HG02884 (cell line): Measurements from ENCODE around the gene NTRK2.

Source experiments
- ATAC-seq: cut with Tn5 transposase; IDR thresholded peaks from one replicate; pipeline ENCODE4 v1.9.1; 2021; ENCODE audit warnings: mild to moderate bottlenecking, moderate library complexity; ENCODE audit not compliant: unreplicated experiment

NTRK2 gene

DNA sequence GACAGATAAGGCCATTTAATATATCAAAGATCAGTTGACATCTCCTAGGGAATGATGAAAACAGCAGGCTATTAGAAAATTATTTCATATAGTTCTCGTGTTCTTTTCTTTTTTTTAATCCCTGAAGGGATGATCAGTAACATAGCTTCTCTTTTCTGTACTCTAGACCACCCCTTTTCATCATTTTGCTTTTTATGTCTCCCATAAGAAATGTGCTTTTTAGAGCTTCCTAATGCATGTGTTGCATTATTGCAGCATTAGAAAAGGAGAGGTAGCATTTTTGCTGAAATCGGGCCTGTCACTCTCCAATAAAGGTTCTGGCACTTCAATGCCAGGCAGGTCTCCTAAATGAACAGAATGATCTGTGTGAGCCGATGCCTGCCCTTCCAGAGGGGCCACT is 143.3 kb downstream of the NTRK2 start:
- ATAC-seq, result no peak

DNA sequence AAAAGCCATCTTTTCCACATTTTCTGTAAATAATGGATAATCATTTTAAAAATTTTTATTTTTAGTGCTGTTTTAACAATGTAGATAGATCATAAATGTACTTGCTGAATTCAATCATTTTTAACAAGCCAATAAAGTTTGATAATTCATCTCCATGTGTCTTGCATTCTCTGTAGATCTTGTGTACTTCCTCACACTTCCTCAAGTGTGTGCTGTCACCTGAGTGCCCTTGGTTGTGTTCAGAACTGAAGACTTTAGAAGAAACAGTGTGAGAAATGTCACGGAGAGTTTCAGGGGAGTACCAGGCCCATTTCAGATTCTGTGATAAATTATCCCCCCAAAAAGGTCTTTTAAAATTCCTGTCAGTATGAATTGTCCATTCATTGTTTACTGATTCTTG is 146.0 kb downstream of the NTRK2 start:
- no peak for ATAC-seq

DNA sequence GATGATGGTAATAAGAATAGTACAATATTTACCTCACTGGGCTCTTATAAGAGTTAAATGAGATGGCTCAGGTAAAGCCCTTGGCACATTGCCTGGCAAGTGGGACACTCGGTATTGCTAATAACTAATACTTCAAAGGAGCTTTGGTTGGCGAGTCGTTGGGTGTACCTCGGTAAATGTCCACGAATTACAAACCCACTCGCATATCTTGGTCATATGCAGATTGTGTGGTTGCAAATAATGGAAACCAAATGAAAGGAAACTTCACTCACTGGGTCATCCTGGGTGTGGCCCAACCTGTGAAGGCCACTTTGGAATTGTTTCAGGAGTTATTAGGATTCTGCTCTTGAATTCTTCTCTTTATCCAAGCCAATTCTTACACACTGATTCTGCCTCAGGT is 147.5 kb downstream of the NTRK2 start:
- no peak for ATAC-seq

DNA sequence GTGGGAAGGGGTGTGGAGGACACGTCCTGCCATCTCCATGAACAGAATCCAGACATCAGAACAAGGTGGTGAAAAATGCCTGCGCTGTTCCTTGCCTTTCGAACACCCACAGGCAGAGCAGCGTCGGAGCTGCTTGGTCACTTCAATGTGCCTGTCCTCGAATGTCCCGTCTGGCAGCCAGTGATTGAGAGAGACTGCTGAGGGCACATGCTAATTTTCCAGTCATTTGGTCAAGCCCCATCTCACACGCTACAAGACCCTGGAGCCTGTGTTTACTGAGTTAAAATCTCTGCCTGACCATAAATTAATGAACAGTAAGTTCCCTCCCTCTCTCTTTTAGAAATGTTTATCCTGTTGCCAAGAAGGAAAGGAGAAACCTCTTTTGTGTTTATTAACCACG is 149.3 kb downstream of the NTRK2 start:
- no peak for ATAC-seq

DNA sequence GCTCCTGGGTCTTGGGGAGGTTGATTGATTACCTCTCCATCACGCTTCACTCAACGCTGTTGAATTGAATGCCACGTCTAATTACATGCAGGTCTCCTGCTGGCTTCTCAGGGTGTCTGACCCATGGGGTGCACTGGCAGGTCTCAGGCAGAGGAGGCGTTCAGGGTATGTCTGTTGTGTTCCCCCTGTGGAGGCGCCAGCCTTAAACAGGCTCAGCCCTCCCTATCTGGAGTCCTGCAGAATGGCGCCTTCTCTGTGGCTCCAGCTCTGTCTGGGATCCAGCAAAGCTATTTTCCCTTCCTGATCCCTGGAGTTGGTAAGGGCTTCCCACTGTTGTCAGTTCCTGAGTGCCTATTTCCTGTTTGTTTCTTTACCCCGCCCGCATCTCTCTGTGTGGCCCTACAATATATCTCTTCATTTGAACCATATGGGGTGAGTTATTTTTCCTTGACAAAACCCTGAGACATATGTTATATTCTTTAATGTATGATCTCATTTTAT is 150.0 kb downstream of the NTRK2 start:
- ATAC-seq, result no peak

DNA sequence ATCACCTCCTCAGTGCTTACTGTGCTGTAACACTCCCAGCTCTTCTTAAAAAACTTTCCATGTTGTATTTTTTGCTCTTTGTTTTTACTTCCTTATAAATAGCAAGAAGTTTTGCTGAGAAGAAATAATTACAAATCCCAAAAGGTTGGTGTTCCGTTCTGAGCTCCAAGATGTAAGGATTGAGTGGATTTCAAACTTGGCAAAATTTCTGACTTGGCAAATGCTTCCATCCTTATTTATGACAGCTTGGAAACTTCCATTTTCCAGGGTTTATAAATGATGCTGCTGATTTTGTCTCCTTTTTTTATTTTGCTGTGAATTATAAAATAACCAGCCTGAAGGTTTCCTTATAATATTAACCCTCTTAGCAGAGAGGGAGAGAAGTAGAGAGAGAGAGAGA is 151.9 kb downstream of the NTRK2 start:
- ATAC-seq, result no peak

GRCh38 chr9:84822589-84823233 is 153.2 kb downstream of the NTRK2 start:
- no peak for ATAC-seq

- peak; percentile 53 for ATAC-seq
Measured at GRCh38 chr9:84823421-84824271, 154.1 kb downstream of the NTRK2 start.

- ATAC-seq, result no peak
Measured at GRCh38 chr9:84827216-84827765, 157.8 kb downstream of the NTRK2 start.

- ATAC-seq, result no peak
Measured at GRCh38 chr9:84828046-84828445, 158.5 kb downstream of the NTRK2 start.

- ATAC-seq, result no peak
Measured at GRCh38 chr9:84829471-84829870, 159.9 kb downstream of the NTRK2 start.

DNA sequence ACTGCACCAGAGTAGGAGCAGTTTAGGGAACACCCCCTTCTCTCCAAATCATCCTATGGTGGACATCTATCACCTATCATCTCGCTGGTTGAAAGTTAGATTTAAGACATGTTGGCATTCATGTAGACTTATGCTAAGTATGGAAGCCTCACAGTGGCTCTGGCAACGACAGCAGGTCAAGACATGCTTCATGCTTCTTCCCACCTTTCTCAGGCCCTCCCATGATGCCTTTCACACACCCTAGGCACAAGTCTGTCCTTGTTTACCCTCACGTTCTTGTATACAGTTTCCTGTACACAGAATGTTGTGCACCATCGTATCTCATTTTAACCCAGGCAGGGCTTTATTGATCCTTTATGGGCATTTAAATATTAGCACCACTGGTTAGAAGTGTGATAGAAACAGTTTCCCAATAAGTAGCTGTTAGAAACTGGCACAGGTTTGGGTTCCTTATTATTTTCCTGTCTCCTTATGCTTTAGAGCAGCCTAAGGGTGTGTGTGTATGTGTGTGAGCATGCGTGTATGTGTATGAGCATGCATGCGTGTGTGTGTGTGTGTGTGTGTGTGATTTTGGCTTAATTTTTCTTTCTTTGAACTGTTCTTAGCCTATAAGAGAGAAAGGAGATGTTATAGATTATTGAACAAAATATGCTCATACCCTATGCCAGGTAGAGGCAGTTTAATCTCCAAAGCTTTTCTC is 160.6 kb downstream of the NTRK2 start:
- ATAC-seq, result no peak

DNA sequence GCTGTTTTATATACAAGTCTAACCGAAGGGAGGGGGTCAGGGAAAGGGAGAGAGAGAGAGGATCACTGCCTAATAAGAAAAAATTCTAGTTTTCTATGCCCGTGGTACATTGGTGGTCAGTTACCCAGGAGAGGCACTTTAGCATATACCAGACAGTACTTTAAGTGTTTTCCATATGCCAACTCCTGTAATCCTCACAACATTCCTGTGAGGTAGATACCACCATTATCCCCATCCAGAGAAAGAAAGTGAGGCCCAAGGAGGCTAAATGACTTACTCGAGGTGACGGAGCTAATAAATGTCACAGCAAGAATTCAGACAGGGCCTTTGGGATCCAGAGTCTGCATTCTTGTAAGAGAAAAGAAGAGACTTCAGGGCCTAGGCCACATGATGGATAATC is 161.8 kb downstream of the NTRK2 start:
- ATAC-seq, result no peak

GRCh38 chr9:84832453-84832852 is 162.9 kb downstream of the NTRK2 start:
- ATAC-seq, result no peak

DNA sequence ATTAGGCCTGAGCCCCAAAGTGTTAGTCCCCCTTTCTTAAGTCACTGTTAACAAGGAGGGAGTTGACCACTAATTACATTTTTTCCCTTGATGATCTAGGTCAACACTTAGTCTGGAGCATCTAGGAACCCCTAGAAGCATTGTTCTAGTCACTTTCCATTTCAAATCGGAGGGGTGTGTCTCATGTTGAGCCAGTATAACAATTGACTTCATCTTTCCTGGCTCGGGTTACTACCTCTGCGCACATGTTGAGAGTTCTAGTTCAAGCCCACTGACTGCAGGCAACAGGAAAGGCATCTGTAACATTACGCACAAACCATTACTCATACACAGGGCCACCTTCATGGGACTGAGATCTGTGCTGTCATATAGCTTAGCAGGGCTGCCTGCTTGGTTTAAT is 164.9 kb downstream of the NTRK2 start:
- no peak for ATAC-seq

DNA sequence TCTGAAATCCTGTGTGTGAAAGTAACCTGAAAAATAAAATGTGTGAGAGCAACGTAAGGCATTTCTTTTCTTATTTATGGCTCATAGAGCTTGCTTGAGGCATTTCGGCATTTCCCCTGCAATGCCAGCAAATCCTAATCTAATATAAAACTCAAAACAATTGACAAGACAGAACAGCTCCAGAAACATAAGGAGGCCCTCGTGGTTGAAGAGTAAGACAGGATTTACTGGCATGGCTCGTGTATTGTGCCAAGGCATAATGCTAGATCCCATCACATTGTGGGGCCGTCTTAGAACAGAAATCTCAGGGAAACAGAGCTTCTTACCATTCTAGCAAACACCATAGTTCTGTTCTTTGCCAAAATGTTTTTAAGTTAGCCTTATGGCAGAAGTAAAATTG is 166.2 kb downstream of the NTRK2 start:
- no peak for ATAC-seq

GRCh38 chr9:84838879-84839278 is 169.3 kb downstream of the NTRK2 start:
- no peak for ATAC-seq

DNA sequence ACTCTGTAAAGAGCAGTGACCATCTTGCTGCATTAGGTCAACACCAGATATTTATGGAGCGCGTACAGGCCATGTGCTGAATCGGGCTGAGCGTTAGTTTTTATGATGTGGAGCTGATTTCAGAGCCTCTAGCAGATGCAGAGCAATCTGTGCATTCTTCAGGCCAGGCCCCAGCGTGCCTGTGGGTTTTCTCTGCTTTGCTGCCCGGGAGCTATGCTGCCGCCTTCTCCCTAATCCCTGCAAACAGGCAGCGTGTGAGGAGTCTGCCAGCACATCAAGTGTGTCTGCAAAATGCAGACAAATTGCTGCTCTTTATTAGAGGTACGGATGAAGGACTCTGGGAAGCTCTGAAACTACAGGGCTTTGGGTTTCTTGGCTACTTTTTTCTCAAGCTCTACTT is 170.0 kb downstream of the NTRK2 start:
- ATAC-seq, result no peak

DNA sequence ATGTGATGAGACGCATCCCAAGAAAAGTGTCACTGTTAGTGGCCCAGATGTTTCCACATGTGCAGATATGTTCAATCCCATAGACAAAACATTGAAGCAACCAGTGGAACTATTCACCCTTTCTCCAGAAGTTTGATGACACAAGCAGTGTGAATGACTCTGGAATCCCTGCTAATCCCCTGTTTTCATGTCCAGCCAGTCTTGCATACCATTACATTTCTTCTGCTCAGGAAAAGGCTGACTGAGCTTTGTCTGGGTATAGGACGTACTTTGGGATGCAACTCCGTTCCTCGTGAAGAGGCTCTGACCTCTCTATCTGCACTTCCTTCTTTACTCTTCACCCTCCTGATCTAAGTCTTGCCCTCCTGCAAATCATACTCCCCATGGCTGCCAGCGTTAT is 172.4 kb downstream of the NTRK2 start:
- ATAC-seq, result no peak

DNA sequence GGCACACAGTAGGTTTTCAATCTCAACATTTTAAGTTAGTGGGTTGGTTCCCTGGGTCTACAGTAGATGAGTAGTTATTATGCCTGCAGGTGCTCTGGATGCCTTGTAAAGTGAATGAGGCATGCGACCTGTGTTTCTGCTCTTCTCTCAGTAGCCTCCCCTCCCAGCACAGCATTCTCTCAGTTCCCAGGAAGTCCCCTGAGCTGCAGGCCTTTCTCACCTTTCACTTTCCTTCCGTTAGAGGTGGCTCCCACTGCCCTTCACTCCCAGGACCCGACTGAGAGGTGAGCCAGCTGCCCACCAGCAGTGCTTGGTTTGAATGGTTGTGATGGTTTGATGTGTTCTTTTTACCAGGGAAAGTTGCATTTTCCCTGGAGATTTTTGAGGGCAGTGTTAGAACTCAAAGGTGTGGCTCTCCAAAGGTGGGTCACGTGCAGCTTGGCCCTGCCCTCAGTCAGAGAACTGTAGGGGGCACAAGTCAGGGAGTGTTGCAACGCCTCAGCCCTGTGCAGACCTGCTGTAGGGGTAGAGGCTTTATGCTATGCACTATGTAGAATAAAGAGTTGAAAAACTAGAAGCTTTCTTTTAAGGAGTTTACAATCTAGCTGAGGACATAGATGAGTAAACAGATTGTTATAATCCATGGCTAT is 173.8 kb downstream of the NTRK2 start:
- no peak for ATAC-seq
